Measurements from ENCODE around the gene MDK.

The MDK gene

DNA sequence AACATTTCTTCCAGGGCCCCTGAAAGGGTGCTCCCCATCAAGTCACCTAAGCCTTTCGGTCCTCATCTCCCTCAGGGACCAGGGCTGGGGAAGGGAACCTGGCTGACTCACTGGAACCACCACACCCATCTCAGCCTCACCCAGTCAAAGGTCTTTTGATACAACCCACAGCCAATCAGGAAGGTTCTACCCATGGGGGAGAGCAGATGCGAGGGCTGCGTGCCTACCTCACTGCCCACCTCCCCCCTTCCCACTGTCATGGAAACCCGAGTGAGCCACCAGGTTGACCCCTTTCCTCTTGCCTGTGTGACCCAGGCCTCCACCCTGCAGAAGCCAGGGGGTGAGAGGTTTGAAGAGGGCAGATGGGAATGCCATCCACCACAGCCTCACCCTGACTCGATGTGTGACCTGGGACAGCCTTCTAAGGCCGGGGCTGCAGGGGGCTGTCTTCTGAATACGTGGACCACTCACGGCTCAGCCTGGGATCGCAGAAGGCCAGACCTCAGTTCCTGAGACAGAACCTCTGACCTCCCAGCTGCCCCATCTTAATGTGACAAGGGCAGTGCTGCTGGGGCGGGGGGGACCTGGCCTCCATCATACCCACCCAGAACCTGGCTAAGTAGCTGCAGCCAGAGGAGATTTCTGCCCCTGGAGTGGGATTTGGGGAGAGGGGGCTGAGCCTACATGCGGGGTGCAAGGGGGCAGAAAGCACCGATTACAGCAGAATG is 2.7 kb downstream of the MDK start:
- FAIRE-seq = no peak

DNA sequence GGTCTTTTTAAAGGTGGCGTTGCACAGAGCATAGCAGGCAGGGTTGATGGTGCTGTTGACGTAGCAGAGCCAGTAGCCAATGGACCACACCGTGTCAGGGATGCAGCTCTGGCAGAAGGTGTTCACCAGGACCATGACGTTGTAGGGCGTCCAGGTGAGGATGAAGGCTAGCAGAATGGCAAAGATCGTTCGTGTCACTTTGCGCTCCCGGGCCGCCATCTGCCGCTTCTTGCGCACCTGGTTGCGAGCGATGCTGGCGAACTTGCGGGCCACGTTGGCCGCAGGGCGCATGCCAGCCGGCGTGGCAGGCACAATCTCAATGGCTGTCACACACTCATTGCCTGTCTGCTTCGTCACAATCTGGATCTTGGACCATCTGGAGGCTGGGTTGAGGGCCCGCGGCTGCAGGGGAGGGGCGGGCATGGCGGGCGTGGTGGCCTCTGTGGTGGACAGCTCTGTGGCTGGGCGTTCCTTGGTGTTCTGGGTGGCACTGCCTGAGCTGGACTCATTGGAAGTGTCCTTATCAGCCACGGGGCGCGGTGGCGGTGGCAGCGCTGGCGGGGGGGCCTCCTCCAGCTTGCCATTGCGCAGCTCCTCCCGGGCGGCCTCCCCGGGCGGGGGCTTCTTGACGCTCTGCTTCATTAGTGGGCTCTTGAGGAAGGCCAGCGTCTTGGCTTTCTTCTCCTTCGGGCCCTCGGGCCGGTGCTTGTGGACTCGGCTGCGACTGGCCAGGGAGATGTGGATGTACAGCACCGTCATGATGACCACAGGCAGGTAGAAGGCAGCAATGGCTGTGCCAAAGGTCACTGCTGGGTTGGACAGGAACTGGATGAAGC is 3.9 kb downstream of the MDK start:
- no peak for FAIRE-seq

DNA sequence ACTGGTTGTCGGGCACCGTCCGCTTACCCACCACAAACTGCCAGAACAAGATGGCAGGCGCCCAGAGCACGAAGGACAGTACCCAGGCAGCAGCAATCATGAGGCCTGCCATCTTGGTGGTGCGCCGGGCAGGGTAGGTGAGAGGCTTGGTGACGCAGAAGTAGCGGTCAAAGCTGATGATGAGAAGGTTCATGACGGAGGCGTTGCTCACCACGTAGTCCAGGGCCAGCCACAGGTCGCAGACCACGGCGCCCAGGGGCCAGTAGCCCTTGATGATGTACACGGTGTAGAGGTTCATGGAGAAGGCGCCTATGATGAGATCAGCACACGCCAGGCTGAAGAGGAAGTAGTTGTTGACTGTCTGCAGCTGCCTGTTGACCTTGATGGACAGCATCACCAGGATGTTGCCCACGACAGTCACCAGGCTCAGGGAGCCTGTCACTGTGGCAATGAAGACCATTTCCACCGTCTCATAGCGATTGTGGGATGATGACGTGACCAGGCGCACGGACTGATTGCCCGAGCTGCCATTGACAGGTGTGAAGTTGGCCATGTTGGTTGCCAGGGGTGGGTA is 4.6 kb downstream of the MDK start:
- FAIRE-seq = no peak

DNA sequence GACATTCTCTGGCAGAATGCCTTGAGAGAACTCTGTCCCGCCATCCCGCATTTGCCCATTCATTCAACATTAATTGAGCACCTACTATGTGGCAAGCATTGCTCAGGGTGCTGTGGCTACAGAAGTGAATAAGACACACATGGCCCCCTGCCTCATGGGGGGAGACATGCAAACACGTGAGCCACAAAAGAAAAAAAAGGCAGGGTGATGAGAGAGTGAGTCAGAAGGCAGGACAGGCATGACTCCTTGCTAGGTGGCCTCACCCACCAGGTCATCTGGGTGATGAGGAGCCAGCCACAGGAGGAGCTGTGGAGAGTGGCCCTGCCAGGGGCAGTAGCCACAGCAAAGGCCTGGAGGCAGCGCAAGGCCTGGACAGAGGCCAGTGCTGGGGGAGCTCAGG is 5.2 kb downstream of the MDK start:
- FAIRE-seq = no peak

DNA sequence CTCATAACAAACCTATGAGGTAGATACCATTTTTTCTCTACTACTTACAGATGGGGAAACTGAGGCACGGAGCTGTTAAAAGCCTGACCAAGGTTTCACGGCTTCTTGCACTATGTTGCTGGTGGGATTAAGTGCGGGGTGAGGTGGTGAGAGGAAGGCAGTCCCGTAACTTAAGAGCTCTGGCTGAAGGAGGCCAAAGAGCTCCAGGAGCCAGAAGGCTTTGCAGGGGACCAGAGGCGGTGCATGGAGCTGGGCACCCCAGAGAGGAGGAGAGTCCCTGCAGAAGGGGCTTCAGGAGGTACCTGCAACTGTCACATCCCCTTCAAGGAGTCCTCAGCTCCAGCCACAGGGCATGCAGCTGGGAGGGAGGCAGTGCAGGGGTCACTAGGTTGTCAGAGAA is 6.0 kb downstream of the MDK start:
- no peak for FAIRE-seq

DNA sequence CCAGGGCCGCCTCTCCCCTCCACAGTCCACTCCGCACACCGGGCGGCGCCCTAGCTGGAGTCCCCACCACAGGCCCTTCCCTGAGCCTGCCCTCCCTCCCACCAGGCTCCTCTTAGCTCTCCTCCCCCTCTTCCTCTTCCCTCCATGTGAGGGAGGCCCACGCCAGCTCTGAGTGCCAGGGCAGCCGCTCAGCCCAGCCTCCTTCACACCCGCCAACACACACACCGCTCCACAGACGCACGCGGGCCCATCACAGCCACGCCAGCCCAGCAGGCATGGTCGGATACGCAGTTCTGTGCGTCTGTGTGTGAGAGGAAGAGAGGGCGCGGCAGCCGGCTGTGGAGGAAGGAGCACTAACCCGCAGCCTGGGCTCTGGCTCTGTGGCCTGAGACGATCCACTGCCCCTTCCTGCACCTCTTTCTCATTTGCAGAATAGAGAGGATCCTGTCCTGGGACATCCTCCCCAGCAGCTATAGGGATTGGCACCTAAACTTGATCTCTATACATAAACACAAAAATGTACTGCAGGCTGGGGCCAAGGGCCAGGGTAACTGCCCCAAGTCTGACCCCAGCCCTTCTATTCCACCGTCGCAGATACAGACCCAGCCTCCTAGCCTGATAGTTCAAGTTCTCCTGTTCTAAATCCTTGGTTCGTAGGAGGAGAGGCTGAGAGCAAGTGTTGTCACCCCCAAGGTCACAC is 6.6 kb downstream of the MDK start:
- FAIRE-seq = no peak

DNA sequence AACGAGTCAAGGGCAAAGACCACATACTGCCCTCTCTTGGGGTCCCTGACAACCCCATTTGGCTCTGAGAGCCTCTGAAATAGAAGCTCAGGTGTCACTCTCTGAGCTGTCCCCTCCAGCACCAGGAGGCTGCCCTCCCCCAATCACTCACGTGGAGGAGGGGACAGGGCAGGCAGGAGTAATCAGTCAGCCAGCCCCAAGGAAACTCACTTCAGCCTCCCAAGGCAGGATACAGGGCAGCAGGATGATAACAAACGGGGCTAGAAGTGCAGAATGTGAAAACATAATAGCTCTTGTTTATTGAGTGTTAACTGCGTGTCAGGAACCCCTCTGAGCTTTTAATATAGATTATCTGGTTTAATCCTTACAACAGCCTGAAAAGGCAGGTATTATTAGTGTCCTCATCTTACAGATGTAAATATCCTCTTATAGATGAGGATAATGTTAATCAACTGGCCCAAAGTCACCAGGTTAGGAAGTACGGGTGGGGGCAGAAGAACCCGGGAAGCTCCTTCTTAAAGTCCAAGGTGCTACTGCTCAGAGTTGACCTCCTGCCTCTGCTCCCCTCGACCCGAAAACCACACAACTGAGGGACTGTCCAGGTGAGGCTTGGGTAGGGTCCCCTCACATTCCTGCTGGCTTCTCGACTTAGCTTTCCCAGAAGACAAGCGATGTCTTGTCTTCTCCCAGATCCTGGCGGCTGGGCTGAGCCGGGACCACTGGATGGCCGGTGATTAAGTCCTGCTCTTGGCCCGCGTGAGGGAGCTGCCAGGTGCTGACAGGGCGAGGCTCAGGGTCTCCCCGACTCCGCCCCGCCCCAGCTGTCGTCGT is 7.4 kb downstream of the MDK start:
- FAIRE-seq = no peak

DNA sequence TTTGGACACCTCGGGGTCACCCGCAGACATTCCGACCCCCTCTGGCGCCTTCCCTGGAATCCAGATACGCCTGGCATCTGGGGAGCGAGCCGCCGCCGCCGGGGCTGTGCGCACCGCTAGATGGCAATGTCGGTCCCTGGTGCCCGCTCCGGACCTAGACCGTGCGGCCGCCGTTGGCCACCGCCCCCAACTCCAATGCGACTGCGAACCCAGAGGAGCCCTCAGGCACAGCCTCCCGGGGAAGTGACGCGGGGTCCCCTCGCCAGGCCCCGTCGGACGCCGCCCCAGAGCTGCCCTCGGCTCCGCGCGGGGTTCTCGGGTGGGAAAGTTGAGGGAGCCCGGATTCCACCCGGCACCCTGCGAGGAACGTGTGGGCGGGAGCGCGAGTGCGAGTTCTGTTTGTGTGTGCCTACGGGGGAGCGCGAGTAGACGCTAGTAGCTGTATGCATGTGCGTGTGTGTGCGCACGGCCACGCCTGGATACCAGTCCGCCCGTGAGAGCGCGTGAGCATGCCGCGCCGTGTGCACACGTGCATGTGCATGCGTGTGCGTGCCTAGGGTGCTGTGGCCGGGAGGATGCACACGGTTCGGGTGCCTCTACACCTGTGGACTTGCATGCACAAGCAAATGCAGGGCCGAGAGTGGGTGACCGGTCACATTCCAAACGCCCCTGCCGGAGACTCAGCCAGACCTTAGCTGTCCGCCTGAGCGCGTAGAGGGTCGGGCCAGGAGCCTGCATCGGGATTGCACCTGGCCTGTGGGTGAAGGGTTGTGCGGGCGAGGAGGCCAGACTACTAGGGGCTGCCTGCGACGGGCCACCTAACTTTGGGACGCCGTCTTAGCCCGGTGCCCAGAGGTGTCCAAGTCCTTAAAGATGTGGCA is 8.2 kb downstream of the MDK start:
- FAIRE-seq = no peak

DNA sequence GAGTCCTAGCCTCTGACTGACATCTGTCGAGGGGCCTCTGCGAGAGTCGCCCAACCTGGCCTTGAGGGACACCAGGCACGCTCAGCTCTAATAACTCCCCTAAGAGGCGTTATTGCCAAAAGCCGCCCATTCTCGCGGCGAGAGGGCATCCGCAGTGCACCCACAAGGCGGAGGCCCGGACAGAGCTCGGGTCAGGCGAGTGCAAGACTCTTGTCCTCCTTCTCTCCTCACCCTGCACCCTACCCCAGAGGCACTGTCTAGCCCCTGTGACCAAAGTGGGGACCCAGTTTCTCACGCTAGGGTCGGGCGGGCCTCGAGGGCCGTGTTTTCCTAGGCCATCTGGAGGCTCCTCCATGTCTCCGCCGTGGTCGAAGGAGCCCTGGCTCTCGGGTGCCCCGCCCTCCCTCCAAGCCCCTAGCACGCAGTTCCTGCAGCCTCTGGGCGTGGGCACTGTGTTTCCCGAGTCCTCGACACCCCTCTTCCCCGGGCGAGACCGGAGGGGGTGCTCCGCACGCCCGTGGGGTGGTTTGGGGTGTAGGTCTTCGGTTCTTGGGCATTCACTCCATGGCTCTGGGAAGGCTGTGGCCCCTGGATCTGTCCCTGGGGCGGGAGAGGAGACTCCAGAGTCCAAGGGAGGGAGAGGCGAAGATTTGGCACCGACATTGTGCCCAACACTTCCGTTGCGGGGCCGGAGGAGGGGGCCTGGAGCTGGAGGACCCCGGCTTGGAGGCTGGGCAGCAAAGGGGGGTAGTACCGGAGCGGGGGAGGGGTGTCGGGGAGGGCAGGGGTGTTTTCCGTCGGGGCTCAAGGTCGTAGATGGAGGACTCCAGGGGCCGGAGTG is 9.1 kb downstream of the MDK start:
- no peak for FAIRE-seq

DNA sequence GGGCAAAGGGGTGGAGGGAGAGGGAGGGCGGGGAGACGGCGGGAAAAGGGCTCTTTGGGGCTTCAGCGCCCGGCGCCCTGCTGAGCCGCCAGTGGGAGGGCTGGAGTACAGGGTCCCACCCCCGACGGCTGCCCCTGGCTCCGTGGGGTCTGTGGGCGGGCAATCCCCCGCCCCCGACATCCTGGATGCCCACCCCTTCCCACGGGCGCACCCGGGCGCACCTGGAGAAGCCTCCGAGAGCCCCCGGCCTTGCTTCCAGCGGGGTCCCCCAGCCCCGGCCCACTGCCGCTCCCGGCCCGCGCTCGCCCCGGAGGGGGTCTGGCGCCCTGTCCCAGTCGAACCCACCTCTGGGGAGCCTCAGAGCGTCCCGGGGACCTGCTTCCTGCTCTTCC is 9.7 kb downstream of the MDK start:
- FAIRE-seq = no peak

DNA sequence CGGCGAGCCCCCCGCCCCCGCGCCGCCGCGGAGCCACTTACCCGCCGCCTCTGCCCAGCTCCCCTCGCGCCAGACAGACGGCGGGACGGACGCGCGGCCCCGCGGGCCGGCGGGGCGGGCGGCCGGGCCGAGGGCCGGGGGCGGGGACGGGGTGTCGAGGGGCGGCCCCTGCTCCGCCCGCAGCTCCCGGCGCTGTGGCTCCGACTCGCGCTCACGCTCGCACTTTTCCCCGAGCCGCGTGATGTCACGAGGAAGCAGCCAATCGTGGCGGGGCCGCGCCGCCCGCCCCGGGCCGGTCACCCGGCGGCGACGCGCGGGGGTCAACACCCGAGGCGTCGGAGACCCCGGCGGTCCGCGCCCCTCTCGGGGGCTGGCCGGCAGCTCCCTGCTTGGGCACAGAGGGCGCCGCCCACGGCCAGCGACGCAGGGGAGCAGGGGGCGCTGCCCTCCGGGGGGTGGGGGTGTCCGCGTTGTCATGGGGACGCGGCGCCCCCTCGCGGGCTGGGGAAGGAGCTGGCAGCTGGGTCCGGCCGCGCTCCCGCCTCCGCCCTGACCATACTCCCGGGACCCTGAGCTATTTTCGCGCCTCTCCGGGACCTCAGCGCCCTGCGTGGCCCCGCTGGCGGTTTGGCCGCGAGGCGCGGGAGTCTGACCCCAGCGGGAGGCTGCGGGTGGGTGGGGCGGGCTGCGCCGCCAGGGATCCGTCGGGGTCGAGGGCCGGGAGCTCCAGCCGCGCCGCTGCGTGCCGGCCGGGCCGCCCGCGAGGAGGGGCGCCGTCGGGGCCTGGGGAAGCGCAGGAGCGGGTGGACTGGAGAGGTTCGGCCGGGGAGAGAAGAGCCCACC is 10.3 kb downstream of the MDK start, which contains the start of gene CHRM4:
TSS of gene CHRM4 (minus strand) at position 199 of the 843 bp plus-strand sequence. CDS start 5,219 bp downstream, outside the sequence.
- no peak for FAIRE-seq

DNA sequence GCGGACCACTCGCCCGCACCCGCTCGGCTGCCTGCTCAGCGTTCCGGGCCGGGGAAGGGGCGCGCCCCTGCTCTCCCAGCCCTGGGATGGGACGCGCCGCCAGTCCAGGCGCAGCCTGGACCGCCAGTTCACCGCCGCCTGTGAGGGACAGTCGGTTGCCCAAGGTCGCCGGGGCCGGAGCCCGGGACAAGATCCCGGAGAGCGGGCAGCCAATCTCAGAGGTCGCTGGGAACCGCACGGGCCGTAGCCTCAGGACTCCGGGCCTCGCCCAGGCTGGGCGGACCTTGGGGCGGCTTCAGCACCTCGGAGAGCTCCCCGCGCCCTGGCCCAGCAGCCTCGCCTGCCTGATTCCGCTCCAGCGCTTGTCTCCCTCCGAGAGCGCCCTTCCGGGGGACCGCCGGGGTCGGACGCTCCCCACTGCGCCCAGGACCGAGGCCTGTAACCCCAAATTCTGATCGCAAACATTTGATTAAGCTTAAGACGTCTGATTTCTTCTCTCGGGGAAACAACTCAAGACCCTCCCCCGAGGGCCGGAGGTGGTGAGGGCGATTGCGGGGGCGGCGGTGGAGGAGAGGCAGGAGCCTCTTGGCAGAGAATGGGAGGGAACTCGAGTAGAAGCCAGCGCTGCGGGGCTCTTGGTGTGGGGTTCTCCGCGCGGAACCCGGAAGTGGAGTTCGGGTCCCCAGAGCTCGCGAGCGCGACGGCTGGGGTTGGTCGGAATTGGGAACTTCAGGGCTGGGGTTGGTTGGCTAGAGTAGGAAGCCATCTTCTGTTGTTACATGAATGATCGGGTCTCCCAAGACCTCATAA is 11.2 kb downstream of the MDK start:
- no peak for FAIRE-seq

DNA sequence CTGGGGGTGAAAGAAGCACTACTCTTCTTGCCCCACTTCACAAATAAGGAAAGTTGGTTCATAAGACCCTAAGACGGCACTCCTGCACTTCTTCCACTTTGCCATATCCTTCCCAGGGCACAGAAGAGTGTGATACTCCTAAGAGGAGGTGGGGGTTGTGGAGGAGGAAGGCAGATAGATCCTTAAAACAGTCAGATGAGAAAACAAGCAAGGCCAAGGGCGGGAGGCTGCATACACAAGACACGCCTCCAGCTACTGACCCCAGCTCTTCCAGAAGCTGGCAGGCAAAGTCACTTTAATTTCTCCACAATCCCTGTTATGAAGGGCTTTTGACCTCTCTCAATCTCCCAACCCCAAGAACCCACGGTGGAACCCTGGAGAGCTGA is 11.8 kb downstream of the MDK start:
- FAIRE-seq = no peak

DNA sequence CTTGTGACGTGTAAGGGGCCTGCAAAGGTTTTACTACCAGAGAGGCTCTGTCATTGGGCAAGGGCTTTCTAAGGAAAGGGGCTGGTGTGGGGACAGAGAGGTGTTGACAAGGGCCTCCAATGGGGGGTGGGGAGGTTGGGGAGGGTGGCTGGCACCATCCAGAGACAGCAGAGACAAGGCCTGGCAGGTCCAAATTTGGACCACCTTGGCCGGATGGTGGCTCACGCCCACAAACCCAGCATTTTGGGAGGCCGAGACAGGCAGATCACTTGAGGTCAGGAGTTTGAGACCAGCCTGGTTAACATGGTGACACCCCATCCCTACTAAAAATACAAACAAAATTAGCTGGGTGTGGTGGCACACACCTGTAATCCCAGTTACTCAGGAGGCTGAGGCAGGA is 12.3 kb downstream of the MDK start:
- no peak for FAIRE-seq

DNA sequence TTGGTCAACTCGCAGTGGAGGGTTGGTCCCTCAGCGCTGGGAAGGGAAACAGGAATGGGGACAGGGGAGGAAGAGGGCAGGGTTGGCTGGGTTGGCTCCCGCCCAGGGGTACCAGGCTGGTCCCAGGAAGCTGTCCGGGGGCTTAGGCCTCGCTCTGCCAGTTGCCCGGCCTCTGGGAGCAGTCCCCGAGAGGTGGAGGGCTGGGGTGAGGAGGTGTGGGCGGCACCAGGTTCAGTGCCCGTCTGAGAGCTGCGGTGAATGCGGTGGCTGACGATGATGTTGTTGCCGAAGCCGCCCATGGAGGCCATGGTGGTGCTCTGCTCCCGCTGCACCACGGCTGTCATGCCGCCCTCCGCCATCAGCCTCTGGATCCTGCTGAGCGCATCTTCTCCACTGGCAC is 16.1 kb downstream of the MDK start:
- FAIRE-seq = no peak

DNA sequence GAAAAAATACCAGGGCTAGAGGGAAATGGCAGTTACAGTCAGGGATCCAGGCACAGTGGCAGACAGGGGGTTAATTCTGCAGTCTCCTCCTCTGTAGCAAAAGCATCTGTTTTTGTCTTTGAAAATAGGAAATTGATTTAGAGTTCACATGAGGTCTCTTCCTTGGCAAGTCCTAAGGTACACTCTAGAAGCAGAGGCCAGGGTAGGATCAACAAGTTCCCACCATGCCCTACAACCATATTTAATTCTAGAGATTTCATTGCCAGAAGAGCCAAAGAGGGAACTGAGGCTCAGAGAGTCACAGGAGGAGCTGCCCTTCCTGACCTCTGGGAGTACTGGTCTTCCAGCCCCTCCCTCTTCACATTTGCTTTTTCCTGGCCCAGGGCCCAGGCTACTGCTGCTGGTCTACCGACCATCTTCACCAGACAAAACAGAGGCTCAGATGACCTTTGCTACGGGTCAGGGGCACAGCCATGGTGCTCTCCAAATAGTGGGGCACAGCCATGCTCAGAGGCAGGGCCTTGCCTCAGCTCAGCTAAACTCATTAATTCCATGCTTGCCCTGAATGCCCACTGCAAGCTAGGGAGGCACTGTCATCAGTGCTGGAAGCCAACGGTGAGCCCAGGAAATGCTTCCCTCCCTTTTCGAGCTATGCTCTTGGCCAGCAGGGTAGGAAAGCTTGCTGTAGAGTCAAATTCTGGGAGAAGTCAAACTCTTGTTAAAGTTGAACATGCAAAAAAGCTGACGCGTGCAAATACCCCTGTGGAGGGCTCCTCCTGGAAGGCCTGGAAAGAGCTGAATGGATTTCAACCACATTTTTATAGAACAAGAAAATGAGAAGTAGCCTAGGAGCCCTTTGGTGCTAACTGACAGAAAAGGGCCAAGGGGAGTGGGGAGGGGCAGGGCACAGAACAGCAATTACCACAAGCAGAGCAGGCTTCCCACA is 21.8 kb downstream of the MDK start:
- FAIRE-seq = no peak

DNA sequence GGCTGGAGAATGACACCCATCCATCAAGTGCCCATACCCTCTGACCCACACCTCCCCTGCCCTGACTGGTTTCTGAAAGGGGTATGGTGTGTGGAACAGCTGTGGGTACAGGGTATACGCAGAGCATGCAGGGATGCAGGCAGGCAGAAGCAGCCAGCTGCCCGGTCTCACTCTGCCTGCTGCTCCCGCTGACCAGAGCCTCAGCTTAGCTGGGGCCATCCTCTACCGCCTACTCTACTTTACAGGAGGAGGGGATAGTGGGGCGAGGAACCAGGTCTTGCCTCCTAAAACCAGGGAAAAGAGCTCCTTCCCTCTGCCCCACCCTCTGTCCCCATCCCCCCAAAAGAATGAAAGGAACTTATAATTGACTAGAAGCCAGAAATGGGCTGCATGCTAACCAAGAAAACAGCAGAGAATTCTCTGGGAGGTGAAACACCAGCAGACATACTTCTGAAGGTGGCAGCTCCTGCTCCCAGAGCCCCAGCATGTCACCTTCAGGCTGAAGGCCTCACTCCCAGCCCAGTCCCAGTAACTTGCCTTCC is 23.1 kb downstream of the MDK start:
- no peak for FAIRE-seq
